Measurements from ENCODE around the gene PDE4D.
A peak's percentile ranks its signal among the peaks of the same experiment; 100 is the strongest.

PDE4D gene

GRCh38 chr5:59648949-59649921 lies 244.3 kb downstream of the PDE4D start:
- no peak for DNase-seq

- DNase-seq = no peak
These were observed 245.3 kb downstream of the PDE4D start for GRCh38 chr5:59648038-59648831.

GRCh38 chr5:59645380-59645779 lies 248.1 kb downstream of the PDE4D start:
- no peak for DNase-seq

GRCh38 chr5:59640411-59640810 lies 253.1 kb downstream of the PDE4D start:
- DNase-seq = no peak

- no peak for DNase-seq
These were observed 255.5 kb downstream of the PDE4D start for GRCh38 chr5:59637884-59638580.

- DNase-seq = no peak
These were observed 264.0 kb downstream of the PDE4D start for GRCh38 chr5:59629561-59629960.

- no peak for DNase-seq
These were observed 265.3 kb downstream of the PDE4D start for GRCh38 chr5:59628062-59628828.

GRCh38 chr5:59624898-59625297 lies 268.6 kb downstream of the PDE4D start:
- DNase-seq = no peak

GRCh38 chr5:59622848-59623247 lies 270.7 kb downstream of the PDE4D start:
- no peak for DNase-seq

GRCh38 chr5:59621477-59621876 lies 272.0 kb downstream of the PDE4D start:
- no peak for DNase-seq

GRCh38 chr5:59620535-59621212 lies 272.9 kb downstream of the PDE4D start:
- no peak for DNase-seq

GRCh38 chr5:59618644-59619043 lies 274.9 kb downstream of the PDE4D start:
- no peak for DNase-seq

- no peak for DNase-seq
These were observed 276.2 kb downstream of the PDE4D start for GRCh38 chr5:59617186-59617771.

GRCh38 chr5:59616413-59616812 lies 277.1 kb downstream of the PDE4D start:
- no peak for DNase-seq

- DNase-seq = no peak
These were observed 278.3 kb downstream of the PDE4D start for GRCh38 chr5:59615272-59615671.

GRCh38 chr5:59609501-59610265 lies 283.8 kb downstream of the PDE4D start:
- DNase-seq = no peak

GRCh38 chr5:59608745-59609144 lies 284.8 kb downstream of the PDE4D start:
- DNase-seq = no peak

GRCh38 chr5:59607138-59607765 lies 286.3 kb downstream of the PDE4D start:
- peak; percentile 51 for DNase-seq

- DNase-seq = no peak
These were observed 287.6 kb downstream of the PDE4D start for GRCh38 chr5:59605915-59606314.

GRCh38 chr5:59604111-59604510 lies 289.4 kb downstream of the PDE4D start:
- DNase-seq = no peak

All from NCI-H748 treated with DMSO at 0.1 percent for 48 hours (cell line).